HG03060 (cell line): ENCODE measurements around the gene SLC16A6.
"Not testable (repeated sequence)": the region's sequence is repeated elsewhere in the genome, so short reads cannot be mapped to it uniquely, and the experiment has no call there.

Experiments used
- ATAC-seq: cut with Tn5 transposase; IDR thresholded peaks from one replicate; pipeline ENCODE4 v1.9.1; 2021; ENCODE audit warnings: low read depth, moderate number of reproducible peaks; ENCODE audit not compliant: unreplicated experiment

The SLC16A6 gene

DNA sequence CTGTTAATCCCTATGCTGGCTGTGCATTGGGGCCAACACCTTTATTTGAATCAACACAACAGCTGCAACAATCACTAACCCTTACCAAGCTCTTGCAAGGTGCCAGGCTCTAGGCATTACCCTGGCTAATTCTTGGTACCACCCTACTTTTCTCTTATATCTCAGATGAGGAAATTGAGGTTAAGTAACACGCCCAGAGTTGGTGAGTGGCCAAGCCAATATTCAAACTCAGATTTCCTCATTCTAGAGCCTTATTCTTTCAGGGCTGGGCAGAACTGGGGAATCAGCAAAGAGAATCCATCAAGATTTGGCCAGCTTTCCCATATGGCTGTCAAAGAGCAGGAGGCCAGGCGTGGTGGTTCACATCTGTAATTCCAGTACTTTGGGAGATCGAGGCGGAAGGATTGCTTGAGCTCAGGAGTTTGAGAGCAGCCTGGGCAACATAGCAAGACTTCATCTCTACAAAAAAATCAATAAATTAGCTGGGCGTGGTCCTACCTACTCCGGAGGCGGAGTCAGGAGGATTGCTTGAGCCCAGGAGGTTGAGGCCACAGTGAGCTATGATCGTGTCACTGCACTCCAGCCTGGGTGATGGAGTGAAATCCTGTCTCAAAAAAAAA lies 24.1 kb upstream of the SLC16A6 start:
- no peak for ATAC-seq

DNA sequence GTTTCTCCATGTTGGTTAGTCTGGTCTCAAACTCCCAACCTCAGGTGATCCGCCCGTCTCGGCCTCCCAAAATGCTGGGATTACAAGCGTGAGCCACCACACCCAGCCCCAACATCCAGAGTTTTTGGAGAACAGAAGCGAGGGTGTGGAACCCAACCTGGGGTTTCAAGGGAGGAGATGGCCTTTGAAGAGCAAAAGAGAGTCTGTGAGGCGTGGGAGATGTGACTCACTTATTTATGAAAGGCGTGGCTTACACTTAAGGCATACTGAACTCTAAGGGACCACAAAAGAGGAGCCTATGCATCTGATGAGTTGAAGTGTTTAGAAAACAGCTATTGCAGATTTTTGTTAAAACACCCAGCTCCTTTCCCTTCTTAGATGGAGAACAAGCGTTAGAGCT lies 19.2 kb upstream of the SLC16A6 start:
- no peak for ATAC-seq

DNA sequence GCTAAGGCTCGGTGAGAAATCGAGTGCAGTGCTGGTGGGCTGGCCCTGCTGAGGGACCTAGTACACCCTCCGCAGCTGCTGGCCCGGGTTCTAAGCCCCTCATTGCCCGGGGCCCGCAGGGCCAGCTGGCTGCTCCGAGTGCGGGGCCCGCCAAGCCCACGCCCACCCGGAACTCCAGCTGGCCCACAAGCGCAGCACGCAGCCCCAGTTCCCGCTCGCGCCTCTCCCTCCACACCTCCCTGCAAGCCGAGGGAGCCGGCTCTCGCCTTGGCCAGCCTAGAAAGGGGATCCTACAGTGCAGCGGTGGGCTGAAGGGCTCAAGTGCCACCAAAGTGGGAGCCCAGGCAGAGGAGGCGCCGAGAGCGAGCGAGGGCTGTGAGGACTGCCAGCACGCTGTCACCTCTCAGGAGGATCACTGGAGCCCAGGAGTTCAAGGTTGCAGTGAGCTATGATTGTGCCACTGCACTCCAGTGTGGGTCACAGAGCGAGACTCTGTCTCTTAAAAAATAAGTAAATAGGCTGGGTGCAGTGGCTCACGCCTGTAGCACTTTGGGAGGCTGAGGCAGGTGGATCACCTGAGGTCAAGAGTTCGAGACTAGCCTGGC lies 18.2 kb upstream of the SLC16A6 start:
- ATAC-seq = not testable (repeated sequence)

DNA sequence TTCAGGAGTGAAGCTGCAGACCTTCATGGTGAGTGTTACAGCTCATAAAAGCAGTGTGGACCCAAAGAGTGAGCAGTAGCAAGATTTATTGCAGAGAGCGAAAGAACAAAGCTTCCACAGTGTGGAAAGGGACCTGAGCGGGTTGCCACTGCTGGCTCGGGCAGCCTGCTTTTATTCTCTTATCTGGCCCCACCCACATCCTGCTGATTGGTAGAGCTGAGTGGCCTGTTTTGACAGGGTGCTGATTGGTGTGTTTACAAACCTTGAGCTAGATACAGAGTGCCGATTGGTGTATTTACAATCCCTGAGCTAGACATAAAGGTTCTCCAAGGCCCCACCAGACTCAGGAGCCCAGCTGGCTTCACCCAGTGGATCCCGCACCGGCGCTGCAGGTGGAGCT lies 17.6 kb upstream of the SLC16A6 start:
- ATAC-seq = not testable (repeated sequence)

DNA sequence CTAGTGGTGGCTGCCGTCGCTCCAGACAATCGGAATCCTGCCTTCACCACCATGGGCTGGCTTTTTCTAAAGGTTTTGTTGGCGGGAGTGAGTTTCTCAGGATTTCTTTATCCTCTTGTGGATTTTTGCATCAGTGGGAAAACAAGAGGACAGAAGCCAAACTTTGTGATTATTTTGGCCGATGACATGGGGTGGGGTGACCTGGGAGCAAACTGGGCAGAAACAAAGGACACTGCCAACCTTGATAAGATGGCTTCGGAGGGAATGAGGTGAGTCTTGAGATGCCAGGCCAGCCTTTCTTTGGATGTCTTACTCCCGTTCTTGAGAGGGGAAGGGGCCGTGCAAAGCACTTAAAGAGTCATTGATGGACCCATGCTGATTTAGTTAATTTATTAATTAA lies 16.5 kb upstream of the SLC16A6 start:
- no peak for ATAC-seq

DNA sequence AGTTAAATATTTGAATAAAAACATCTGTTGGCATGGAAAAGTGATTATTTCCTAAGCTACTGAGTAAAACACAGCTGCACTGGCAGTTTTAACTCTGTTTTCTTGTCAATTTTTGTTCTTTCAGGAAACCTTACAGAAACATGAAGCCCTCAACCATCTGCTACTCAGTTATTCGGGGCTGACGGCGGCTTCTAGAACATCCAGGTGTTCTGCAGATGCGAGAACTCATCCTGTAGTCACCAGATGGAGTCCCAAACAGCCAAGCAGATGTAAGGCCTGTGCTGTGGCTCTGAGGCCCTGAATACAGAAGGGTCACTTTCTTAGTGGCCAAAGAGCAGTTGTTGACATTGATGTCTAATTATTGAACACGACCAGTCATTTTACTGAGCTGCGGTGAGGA lies 15.9 kb upstream of the SLC16A6 start:
- ATAC-seq = no peak

DNA sequence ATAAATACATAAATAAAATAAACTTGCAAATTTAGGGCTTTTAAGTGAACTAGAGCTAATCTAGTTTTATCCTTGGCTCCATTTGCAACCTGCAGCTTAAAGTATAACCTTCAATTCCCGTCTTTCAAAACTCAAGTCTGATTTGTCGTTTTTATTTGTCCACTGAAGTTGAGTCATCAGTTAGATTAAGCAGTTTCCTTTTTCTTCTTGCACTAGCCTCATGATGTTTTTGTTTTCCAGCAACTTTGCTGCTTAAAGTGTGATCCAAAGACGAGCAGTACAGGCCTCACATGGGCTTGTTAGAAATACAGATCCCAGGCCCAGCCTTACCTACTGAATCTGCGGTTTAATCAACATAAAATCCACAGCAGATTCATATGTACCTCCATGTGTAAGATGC lies 14.2 kb upstream of the SLC16A6 start:
- ATAC-seq = no peak

DNA sequence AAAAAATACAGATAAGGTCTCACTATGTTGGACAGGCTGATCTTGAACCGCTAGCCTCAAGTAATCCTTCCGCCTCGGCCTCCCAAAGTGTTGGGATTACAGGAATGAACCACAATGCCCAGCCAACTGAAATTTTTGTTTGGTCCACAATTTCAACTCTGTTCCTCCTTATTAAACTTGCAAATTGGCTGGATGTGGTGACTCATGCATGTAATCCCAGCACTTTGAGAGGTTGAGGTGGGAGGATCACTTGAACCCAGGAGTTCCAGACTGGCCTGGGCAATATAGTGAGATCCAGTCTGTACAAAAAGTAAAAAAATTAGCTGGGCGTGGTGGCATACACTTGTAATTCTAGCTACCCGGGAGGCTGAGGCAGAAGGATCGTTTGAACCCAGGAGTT lies 13.8 kb upstream of the SLC16A6 start:
- no peak for ATAC-seq

DNA sequence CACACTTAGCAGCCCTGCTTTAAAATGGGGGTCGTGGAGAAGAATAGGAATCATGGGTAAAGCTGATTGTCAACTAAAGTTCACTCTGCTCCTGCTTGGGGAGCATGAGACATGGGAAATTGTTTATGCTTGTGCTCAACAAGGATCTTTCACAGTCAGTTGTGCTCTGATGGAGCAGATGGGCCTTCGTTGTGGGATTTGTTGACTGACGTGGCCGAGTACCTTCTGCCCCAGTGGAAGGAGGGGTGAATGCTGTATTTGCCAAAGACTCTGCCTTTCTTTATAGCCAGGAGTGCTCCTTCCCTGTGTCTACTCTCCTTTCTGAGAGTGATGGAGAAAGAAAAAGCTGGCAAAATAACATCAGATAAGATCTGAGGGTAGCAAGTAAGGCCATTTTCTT lies 11.7 kb upstream of the SLC16A6 start:
- ATAC-seq = no peak

DNA sequence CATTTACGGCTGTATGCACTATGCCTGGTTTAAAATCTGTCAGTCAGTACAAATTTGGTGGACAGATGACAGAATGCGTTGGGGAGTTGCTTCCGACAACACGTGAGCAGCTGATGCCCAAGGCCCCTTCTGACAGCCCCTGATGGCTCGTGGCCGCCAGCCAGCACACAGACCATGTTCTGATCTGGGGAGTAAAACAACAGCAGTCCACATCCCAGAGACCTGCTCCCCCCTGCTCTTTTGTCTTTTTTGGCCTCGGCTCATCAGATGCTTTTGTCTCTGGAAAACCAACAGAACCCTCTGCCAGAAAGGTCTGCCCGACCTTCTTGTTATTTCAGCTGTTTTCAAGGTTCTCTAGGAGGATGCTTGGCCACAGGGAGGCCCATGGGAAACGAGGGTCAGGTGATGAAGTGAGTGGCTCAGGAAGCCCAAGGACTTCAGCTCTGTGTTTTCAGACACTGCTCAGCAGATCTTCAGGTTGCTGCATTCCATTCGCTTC lies 11.2 kb upstream of the SLC16A6 start:
- ATAC-seq = no peak

DNA sequence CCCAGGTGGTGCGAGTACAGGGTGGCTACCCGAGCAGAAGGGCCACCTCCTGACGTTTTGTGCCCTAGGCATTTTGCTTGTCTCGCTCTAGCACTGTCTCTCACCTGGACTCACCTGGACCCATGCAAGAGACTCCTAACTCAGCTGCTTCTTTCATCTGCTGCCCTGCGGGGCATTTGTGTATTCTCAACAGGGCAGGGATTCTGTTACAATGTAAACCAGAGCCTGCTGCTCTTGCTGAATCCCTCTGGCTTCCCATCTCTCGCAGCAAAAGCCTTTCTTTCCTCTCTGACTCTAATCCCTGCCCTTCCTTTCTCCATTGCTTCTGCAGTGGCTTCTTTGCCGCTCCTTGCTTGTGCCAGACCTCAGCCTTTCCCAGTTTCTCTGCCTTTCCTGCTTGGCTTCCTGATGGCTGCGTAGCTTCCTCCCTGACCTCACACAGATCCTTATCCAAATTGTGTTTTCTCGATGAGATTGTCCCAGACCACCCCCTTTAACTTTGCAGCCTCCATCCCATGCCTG lies 10.6 kb upstream of the SLC16A6 start:
- ATAC-seq = no peak

DNA sequence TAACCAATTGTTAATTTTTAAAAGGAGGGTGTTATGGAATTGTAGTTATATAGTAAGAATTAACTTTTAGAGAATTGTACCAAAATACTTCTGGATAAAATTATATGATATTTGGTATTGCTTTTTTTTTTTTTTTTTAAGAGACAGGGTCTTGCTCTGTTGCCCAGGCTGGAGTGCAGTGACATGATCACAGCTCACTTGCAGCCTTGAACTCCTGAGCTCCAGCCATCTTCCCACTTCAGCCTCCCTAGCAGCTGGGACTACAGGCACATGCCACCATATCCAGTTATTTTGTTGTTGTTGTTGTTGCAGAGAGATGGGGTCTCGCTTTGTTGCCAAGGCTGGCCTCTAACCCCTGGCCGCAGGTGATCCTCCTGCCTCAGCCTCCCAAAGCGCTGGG lies 8.9 kb upstream of the SLC16A6 start:
- ATAC-seq = no peak

DNA sequence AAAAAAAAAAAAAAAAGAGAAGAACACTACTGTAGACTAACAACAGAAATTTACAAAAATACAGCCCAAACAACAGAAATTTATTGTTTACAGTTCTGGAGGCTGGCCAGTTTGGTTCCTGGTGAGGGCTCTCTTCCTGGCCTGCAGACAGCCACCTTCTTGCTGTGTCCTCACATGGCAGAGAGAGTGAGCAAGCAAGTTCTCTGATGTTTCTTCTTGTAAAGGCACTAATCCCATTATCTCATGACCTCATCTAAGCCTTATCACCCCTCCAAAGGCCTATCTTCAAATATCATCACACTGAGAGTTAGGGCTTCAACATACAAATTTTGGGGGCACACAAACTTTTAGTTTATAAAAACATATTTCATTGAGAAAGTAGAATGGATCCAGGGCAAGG lies 7.7 kb upstream of the SLC16A6 start:
- no peak for ATAC-seq

DNA sequence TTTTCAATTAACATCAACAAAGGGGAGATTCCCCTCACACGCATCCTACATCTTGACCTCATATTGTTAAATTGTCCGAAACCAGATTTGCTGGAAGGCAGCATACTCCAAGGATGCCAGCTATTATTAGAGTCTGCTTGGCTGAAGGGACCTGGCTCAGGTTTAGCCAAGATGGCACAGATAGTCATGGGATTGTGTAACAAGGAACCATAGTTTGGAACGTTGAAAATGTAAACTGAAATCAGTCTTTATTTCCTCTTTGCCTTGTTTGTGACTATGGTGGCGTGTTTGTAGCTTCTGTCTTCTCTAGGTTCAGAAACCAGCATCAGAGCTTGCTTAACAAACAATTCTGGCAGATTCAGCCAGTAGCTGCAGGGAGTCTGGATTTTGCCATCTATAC lies 6.3 kb upstream of the SLC16A6 start:
- no peak for ATAC-seq

DNA sequence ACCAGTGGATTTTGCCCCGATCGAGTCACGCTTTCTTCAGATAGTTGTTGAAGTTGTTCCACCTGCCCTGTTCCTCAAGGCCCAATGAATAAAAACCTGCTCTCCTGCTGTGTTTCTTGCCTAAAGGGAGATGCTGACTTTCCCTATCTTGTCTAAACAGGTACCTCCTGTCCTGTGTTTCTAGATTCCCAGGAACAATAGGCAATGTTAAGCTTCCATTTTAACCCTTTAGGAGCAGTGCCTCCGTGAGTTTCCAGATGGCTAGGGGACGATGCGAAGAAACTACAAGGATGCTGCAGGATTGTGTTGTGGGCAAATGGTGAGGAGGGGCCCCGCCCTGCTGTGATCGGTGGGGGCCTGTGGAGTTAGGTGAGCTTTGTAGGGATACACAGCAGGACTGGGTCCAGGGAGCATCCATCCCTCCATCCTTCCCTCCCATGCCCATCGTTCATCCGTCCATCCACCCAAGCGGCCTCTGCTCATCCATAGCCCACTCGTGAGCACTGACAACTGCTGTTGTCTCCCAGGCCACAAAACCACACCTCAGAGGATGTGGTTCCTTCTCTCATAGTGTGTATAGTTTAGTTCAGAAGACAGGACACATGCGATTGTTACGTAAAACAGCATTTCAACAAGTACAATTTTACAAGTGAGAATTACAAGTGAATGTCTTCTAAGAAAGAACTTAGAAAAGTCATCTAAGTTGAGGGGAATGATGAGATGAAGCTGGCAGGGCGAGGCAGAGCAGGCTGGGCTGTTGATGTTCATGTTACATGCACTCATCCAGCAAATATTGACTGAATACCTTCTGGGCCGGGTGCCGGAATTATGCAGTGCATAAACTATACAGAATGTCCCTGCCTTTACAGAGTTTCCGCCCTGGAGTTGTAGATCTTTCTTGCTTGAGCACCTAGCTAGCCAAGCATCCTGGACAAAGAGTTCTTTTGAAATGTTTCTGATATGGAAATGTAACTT lies 5.6 kb upstream of the SLC16A6 start:
- ATAC-seq = no peak

DNA sequence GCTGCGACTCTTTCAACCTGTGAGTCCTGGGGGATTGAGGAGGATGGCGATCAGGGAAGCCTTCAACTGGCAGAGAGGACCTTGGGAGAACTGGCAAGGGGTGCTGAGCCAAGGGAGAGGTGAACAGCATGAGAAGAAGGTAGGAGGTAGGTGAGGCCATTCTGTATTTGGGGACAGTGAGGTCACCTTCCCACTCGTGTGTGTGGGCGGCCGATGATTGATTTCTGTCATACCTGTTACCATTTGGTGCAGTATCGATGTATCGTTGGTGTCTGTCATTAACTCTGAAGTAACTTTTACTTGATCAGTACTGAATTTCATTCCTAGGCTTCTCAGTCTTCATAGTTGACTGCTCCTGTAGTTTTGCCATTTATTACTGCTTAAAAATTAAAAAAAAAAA lies 4.2 kb upstream of the SLC16A6 start:
- ATAC-seq = no peak

DNA sequence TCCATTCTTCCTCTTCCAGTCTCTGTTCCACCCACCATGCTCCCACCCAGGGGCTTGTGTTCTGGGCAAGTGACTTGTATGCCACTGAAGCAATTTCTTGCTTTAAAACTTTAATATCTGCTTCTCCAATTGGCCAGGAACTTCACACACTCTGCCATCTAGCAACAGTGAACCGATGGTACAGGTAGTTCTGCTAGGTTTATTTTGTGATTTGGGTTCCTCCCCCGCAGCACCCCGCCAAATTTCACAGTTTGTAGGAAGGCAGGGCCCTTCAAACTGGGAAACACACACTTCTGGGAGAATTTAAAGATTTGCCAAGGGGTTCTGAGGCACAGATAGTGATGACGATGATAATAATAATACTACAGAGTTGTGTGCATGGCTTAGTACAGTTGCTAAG lies 3.7 kb upstream of the SLC16A6 start:
- no peak for ATAC-seq

DNA sequence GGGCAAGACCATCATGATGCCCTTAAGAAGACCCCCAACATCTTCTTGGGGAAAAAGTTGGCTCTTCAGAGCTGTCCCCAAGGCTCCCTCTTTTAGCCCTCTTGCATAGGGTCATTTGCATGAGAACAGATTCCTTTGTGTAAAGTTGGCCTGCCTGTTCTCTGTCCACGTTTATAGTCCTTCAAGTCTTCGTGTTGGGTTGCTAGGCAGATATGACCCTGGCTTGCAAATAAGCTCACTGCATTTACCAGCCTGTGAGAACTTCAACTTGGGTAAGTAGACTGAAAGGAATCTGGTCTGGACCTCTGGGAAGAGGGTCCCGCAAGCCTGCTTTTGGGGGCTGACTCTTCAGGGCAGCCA lies 3.2 kb upstream of the SLC16A6 start:
- ATAC-seq = no peak

DNA sequence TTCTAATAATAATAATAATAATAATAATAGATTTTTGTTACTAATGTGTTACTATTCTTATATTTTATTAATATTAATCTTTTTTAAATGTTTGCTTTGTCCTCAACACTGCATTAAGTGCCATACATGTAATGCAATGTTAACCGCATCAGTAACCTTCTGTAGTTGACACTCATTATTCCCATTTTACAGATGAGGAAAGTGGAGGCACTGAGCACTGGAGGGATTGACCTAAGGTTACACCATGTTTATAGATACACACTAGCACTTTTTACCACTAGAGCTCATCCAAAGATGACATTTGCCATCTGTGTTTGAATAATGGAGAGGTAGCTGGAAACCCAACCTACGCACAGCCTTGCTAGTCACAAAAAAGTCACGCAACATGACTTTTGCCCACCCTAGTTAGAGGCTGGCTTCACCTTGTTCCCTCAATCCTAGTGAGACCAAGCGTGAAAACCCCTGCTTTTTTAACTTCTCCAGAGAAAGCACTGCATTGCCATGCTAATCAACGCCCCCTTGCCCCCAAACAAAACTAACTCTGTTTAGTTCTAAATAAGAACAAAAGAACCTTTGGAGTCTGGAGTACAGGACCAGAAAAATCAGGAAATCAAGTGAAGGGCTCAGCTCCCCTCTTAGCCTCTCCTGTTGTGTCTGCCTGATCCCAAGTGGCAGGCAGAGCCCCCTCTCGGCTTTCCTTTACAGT lies 2.7 kb upstream of the SLC16A6 start:
- ATAC-seq = no peak

DNA sequence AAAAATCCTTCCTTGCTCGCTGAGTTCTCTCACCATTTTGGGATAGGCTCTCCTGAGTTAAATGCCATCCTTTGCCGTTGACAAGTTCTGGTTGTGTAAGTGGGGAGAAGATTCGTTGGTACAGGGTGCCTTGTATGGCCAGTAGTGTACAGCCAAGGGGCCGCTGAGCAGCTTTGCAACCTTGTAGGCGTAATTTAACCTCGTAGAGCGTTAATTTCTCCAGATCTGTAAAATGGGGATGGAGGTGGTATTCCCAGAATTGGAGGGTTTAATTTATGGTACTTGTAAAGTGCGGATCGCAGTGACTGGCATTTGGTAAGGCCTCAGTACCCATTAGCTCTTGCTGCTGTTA lies 1.7 kb upstream of the SLC16A6 start:
- ATAC-seq = no peak
